Measurements from ENCODE around the gene FMOD.
"Not testable (repeated sequence)": the region's sequence is repeated elsewhere in the genome, so short reads cannot be mapped to it uniquely, and the experiment has no call there.

FMOD gene

GRCh38 chr1:203325026-203325417, 25.9 kb downstream of the FMOD start:
- peak; percentile 64 for DNase-seq

GRCh38 chr1:203324105-203325025, 26.6 kb downstream of the FMOD start:
- no peak for DNase-seq

GRCh38 chr1:203323587-203323986, 27.3 kb downstream of the FMOD start:
- no peak for DNase-seq

- no peak for DNase-seq
These were observed 28.3 kb downstream of the FMOD start for GRCh38 chr1:203322500-203323179.

GRCh38 chr1:203321273-203322052, 29.5 kb downstream of the FMOD start:
- no peak for DNase-seq

GRCh38 chr1:203320591-203321272, 30.2 kb downstream of the FMOD start:
- peak; percentile 83 for DNase-seq

GRCh38 chr1:203318229-203318517, 32.7 kb downstream of the FMOD start:
- no peak for DNase-seq

GRCh38 chr1:203317429-203318228, 33.3 kb downstream of the FMOD start:
- DNase-seq, result no peak

GRCh38 chr1:203316626-203317093, 34.3 kb downstream of the FMOD start:
- DNase-seq, result no peak

GRCh38 chr1:203314025-203314759, 36.7 kb downstream of the FMOD start:
- not testable (repeated sequence) for DNase-seq

GRCh38 chr1:203311368-203312301, 39.3 kb downstream of the FMOD start:
- DNase-seq, result no peak

GRCh38 chr1:203308923-203309331, 42.0 kb downstream of the FMOD start:
- no peak for DNase-seq

- no peak for DNase-seq
These were observed 42.5 kb downstream of the FMOD start for GRCh38 chr1:203308328-203308922.

GRCh38 chr1:203307641-203308126, 43.2 kb downstream of the FMOD start:
- no peak for DNase-seq

GRCh38 chr1:203306965-203307541, 43.9 kb downstream of the FMOD start:
- DNase-seq, result no peak

GRCh38 chr1:203306089-203306964, 44.6 kb downstream of the FMOD start:
- DNase-seq, result peak; percentile 86

GRCh38 chr1:203305809-203306088, 45.2 kb downstream of the FMOD start:
- no peak for DNase-seq

Data from femur (tissue), 1 donor.